Transverse colon (tissue), 4 donors: ENCODE measurements around the gene OSBPL10. TPM values are rescaled to one million over a fixed set of nuclear protein-coding genes. Genes with fewer than 3 reads are reported as not detected.

ENCODE experiments used
- DNase-seq: peaks from one replicate; pipeline ENCODE4 v3.0.0-alpha.2; 2019
- H3K27ac ChIP-seq, 4 donors: fragments of 200-600 bp; sonication (generic); 2 replicates each; pipeline ENCODE4 v1.5.1; 2016 to 2018; ENCODE audit warnings: inconsistent platforms in 4 of 4
- H3K27me3 ChIP-seq: fragments of 200-600 bp; sonication (generic); 2 replicates; pipeline ENCODE4 v1.5.1; 2017; ENCODE audit warnings: inconsistent platforms
- H3K36me3 ChIP-seq, 4 donors: fragments of 200-600 bp; sonication (generic); 2 replicates each; pipeline ENCODE4 v1.5.1; 2017 to 2019; ENCODE audit warnings: inconsistent platforms in 4 of 4
- H3K4me1 ChIP-seq, 4 donors: fragments of 200-600 bp; sonication (generic); 2 replicates each; pipeline ENCODE4 v1.5.1; 2017 to 2020; ENCODE audit warnings: inconsistent platforms in 4 of 4
- H3K4me3 ChIP-seq, 4 donors: fragments of 200-600 bp; sonication (generic); 1 replicate in 1 of 4; 2 replicates in 3 of 4; pipeline versions ENCODE4 v1.5.1 to v1.6.1; 2017 to 2019; ENCODE audit warnings: inconsistent platforms in 4 of 4
- H3K9me3 ChIP-seq, 2 donors: fragments of 200-600 bp; sonication (generic); 2 replicates each; pipeline ENCODE4 v1.5.1; 2017 to 2019; ENCODE audit warnings: inconsistent platforms in 2 of 2
- CTCF ChIP-seq, 5 experiments: fragments of 200-600 bp in 3 of 5; fragments of 450-650 bp in 2 of 5; sonication (generic) in 3 of 5; IDR thresholded peaks; 1 replicate in 2 of 5; 2 replicates in 3 of 5; pipeline ENCODE4 v1.5.1; 2016 to 2017; ENCODE audit warnings: antibody characterized with exemption in 5 of 5, inconsistent platforms in 3 of 5, mild to moderate bottlenecking in 2 of 5, moderate library complexity in 1 of 5
- EP300 ChIP-seq: sonication (generic); formaldehyde crosslinking; IDR thresholded peaks from one replicate; pipeline ENCODE4 v1.6.1; 2017; ENCODE audit warnings: antibody characterized with exemption, low read depth
- POLR2A ChIP-seq: fragments of 450-650 bp; IDR thresholded peaks from one replicate; pipeline ENCODE4 v1.6.1; 2016; ENCODE audit warnings: antibody characterized with exemption, mild to moderate bottlenecking, moderate library complexity
- POLR2AphosphoS5 ChIP-seq, 3 donors: sonication (generic); formaldehyde crosslinking; IDR thresholded peaks; one replicate each; pipeline ENCODE4 v1.6.1; 2016; ENCODE audit warnings: antibody characterized with exemption in 3 of 3
- WGBS, 2 donors: methylation state at CpG; one replicate each; pipeline ENCODE4 v1.1.5; 2018; ENCODE audit warnings: low coverage in 1 of 2; 5-methylcytosine and 5-hydroxymethylcytosine counted together
- in situ Hi-C, 4 donors: fragments of 200-750 bp; cut with MboI; loops; one replicate each; pipeline versions ENCODE4 v1.15.0 to v1.15.1; 2017; ENCODE audit warnings: low sequenced_read_pairs in 3 of 4, low pct_ligation_motif_present in 1 of 4, low pct_unique_long_range_greater_than_20kb in 1 of 4
- intact Hi-C: fragments of 100-400 bp; cut with DNase I; formaldehyde crosslinking; loops from one replicate; pipeline ENCODE4 v1.15.1; 2023; ENCODE audit warnings: low total_unique reads
- total RNA-seq, 4 donors: library from RNA; depleted of rRNA; stranded (reverse); fragments of >200 nt; gene quantifications; one replicate each; pipeline ENCODE4 v1.1.0, GENCODE V29; 2016

OSBPL10 gene
- total RNA-seq, 4 donors from 2014 or later, result 10.0 to 34.8 (median 19.5) TPM

GRCh38 chr3:31661286-31661685 lies 319.8 kb downstream of the OSBPL10 start:
- WGBS, 2 donors, result 66 to 77% methylated on average over 3 to 5 of the region's 5 CpGs
- no peaks in the 10 kb centered on the region for H3K36me3 ChIP-seq
- no peaks in the 10 kb centered on the region for H3K27me3 ChIP-seq
- no peak overlapping the region for H3K27ac ChIP-seq
- no peak for TF ChIP-seq POLR2A
- no peak for TF ChIP-seq POLR2AphosphoS5 (IDR thresholded peaks at IDR 0.05)
- TF ChIP-seq CTCF (IDR thresholded peaks at IDR 0.05), result no peak
- no peak for TF ChIP-seq EP300
- H3K4me3 ChIP-seq, result no peak overlapping the region
- intact Hi-C loops (no loop called here), in situ Hi-C loops (no loop called here)
- no peaks in the 10 kb centered on the region for H3K4me1 ChIP-seq
- peaks cover 7 to 13% of the 10 kb centered on the region in 2 donors for H3K9me3 ChIP-seq
- DNase-seq, result no peak

- in situ Hi-C loops, result no loop called here
- no peak for DNase-seq
- intact Hi-C loops, result no loop called here
Measured at GRCh38 chr3:31659246-31659645, 321.8 kb downstream of the OSBPL10 start.

GRCh38 chr3:31654998-31655397 lies 326.1 kb downstream of the OSBPL10 start:
- no peak for DNase-seq
- Histone ChIP-seq H3K36me3 (peaks cover 0 to 15% (median 0%) of the 10 kb centered on the region in 4 donors), H3K27ac (no peak overlapping the region), H3K9me3 (peaks cover 57 to 73% of the 10 kb centered on the region in 2 donors), H3K27me3 (no peaks in the 10 kb centered on the region), H3K4me1 (no peaks in the 10 kb centered on the region), H3K4me3 (no peak overlapping the region)
- intact Hi-C loops, result no loop called here
- in situ Hi-C loops, result no loop called here
- TF ChIP-seq POLR2AphosphoS5 (IDR thresholded peaks at IDR 0.05), result no peak

More at GRCh38 chr3:31659246-31659645, 321.8 kb downstream of the OSBPL10 start:
- TF ChIP-seq CTCF (IDR thresholded peaks at IDR 0.05) (no peak), POLR2AphosphoS5 (IDR thresholded peaks at IDR 0.05) (no peak)
- Histone ChIP-seq H3K27ac (no peak overlapping the region), H3K4me3 (no peak overlapping the region), H3K9me3 (peaks cover 18 to 32% of the 10 kb centered on the region in 2 donors), H3K4me1 (no peaks in the 10 kb centered on the region), H3K36me3 (peaks cover 0 to 7% (median 0%) of the 10 kb centered on the region in 4 donors), H3K27me3 (no peaks in the 10 kb centered on the region)

- TF ChIP-seq POLR2A (no peak), POLR2AphosphoS5 (IDR thresholded peaks at IDR 0.05) (no peak), EP300 (no peak), CTCF (IDR thresholded peaks at IDR 0.05) (no peak)
- H3K27me3 ChIP-seq, result no peaks in the 10 kb centered on the region
- 61 to 100% methylated on average over 1 of the region's 1 CpG for WGBS, 2 donors
- no peak overlapping the region for H3K4me3 ChIP-seq
- intact Hi-C loops (no loop called here), in situ Hi-C loops (no loop called here)
- H3K36me3 ChIP-seq, result peaks cover 0 to 15% (median 0%) of the 10 kb centered on the region in 4 donors
- H3K4me1 ChIP-seq, result no peaks in the 10 kb centered on the region
- H3K9me3 ChIP-seq, result peaks cover 65 to 85% of the 10 kb centered on the region in 2 donors
- DNase-seq, result no peak
- no peak overlapping the region for H3K27ac ChIP-seq
Measured at GRCh38 chr3:31653464-31653863, 327.6 kb downstream of the OSBPL10 start.

GRCh38 chr3:31652296-31652695 lies 328.8 kb downstream of the OSBPL10 start:
- DNase-seq, result no peak
- no peak for TF ChIP-seq POLR2AphosphoS5 (IDR thresholded peaks at IDR 0.05)
- no peak for TF ChIP-seq POLR2A
- TF ChIP-seq EP300, result no peak
- no peak for TF ChIP-seq CTCF (IDR thresholded peaks at IDR 0.05)
- Histone ChIP-seq H3K27ac (no peak overlapping the region), H3K4me3 (no peak overlapping the region), H3K36me3 (peaks cover 0 to 21% (median 3%) of the 10 kb centered on the region in 4 donors), H3K27me3 (no peaks in the 10 kb centered on the region), H3K4me1 (no peaks in the 10 kb centered on the region), H3K9me3 (peaks cover 62 to 81% of the 10 kb centered on the region in 2 donors)
- in situ Hi-C loops (no loop called here), intact Hi-C loops (no loop called here)
